T-helper 1 cell treated with Interleukin-12 subunit alpha and Interleukin-12 subunit beta and Interleukin-4 antibody, amounts not matched to agents 30 ng/mL and 1 ng/mL, for 36 hours (primary cell): ENCODE measurements around the gene KRT78. TPM values are rescaled to one million over a fixed set of nuclear protein-coding genes. Genes with fewer than 3 reads are reported as not detected.

ENCODE experiments used
- intact Hi-C: fragments of 100-400 bp; cut with micrococcal nuclease; formaldehyde crosslinking; loops from one replicate; pipeline ENCODE4 v1.15.1; 2024
- total RNA-seq: library from RNA; stranded (reverse); gene quantifications from 2 replicates; pipeline ENCODE4 v1.2.3, GENCODE V29; 2022

Gene KRT78
- total RNA-seq, 1 donor from 2014 or later, result not detected

DNA sequence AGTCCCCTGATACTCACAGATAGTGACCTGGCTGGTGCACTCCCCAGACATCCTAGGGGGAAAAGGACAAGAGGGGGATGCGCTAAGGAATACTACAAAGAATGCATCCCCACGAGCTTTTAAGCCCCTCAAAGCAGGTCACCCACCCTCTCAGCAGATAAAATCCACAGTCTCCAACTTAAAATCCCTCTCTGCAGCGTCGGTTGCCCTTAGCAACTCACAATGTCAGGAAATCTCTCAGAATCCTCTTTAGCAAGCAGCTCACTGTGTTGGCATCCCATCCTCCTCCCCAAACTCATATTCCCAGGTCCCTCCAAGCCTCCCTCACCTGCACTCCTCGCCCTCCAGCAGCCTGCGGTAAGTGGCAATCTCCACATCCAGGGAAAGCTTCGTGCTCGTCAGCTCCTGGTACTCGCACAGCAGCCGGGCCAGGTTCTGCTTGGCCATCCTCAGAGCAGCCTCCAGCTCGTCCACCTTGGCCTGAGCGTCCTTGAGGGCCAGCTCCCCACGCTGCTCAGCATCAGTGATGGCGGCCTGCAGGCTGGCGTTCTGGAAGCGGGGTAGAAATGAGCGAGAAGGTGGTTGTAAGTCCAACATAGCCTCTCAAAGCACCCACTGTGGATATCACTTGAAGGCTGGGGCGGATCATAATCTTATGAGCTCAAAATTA, 9.2 kb downstream of the KRT78 start:
- intact Hi-C loops, result no loop called here

- intact Hi-C loops, result no loop called here
These were observed 10.0 kb downstream of the KRT78 start for GRCh38 chr12:52838609-52839435.

DNA sequence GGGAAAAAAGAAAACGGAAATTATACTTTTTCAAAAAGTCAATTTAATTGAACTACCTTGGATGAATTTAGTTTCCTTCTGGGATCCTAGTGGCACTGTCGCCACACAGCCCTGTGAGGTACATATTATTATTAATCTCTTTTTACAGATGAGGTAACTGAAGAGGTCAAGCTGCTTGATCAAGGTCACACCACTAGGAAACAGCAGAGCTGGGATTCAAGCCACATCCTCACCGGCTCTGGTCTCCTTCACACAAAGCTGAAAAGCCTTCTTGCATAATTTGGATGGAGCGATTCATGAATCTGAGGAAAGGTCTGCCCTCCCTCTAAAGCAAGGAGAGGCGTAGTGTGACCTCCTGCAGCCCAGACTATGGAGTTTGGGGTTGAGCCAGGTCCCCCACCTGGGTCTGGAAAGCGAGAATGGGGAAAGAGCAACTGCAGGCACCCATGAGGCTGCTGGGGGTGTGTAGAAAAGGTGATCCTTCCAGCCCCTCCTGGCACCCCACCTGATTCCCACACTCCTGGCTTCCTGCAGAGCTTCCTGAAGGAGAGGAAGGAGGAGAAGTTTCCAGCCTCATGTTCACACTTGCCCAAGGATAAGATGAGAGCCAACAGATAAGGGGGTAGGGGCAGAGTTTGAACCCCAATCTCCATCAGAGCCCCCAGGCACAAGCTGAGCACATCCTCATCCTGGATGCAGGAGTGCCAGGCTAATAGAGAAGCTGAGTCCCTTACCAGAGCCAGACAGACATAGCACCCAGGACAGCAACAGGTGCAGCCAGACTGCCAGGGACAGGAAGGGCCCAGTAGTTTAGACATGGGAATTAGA, 10.8 kb downstream of the KRT78 start:
- intact Hi-C loops, result no loop called here

GRCh38 chr12:52837413-52837741, 11.4 kb downstream of the KRT78 start:
- intact Hi-C loops, result no loop called here

GRCh38 chr12:52836491-52837412, 12.0 kb downstream of the KRT78 start:
- intact Hi-C loops, result no loop called here

- intact Hi-C loops, result no loop called here
These were observed 12.7 kb downstream of the KRT78 start for GRCh38 chr12:52836042-52836466.

DNA sequence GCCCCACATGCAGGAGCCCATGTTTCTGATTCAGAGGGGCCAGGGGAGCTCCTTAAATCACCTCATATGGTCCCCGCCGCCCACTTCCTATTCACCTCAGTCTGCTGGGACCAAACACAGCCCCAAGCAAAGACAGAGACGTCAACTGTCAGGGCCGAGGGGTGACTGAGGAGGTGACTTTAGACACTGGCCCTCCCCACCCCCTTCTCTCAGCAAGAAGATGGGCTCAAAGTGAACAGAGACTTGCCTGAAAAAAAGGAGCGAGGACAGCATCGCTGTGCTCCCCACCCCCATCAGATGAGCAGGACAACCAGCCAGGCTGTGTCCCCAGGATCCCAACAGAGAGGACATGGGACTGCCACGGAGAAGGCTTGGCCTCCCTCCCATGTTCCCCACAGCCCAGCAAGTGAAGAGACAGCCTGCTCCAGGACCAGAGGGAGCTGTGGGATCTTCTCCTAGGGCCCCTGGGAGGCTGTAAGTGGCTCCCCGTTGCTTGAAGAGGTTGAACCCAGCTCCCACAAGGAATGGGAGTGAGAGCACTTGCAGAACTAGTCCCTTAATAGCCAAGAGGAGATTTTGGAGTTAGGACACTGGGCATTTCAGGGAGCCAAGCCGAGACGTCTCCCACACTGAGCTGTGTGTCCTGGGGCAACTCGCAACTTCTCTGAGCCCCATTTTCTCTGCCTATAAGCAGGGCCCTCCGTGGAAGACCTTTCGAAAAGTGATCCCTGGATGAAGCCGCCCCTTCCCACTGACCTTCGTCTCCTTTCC, 13.3 kb downstream of the KRT78 start:
- intact Hi-C loops, result no loop called here

GRCh38 chr12:52834727-52835001, 14.1 kb downstream of the KRT78 start:
- intact Hi-C loops, result no loop called here

DNA sequence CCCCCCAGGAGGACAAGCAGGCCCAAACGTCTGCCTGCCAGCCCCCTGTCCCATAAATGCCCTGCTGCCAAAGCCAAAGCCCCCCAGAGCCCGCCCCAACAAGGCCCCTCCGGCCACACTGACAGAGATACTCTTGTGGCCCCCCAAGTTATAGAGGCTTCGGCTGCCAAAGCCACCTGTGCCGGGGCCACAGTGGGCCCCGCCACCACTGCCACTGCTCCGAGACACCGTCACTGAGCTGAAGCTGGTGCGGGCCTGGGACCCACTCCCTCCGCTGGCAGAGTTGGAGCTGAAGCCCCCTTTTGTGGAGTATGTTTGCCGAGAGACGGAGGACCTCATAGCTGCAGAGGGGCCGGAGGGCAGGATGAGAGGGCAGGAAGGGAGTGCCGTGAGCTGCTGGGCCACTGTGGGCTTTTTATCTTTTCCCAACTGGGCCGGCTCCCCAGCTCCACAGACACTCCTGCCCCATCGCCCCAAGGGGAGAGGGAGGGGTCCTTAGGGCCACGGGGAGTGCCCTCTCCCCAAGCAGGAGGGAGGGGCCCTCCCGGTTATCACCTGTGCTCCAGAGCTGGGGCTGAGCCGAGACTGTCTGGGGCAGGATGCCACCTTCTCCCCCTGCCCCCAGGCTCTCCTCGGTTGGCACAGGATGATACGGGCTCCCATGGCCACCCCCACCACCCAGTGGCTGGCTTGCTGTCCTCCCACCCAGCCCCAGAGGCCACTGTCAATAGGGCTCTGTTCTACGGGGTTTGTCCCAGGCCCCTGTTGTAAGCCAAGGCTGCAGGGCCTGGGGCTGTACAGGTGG, 14.7 kb downstream of the KRT78 start, which contains the start of gene KRT79:
Gene KRT79, minus strand, starts transcription at position 390 of the 805 bp plus-strand sequence. Its CDS starts 51 bp downstream, at position 339.
- intact Hi-C loops, result no loop called here

DNA sequence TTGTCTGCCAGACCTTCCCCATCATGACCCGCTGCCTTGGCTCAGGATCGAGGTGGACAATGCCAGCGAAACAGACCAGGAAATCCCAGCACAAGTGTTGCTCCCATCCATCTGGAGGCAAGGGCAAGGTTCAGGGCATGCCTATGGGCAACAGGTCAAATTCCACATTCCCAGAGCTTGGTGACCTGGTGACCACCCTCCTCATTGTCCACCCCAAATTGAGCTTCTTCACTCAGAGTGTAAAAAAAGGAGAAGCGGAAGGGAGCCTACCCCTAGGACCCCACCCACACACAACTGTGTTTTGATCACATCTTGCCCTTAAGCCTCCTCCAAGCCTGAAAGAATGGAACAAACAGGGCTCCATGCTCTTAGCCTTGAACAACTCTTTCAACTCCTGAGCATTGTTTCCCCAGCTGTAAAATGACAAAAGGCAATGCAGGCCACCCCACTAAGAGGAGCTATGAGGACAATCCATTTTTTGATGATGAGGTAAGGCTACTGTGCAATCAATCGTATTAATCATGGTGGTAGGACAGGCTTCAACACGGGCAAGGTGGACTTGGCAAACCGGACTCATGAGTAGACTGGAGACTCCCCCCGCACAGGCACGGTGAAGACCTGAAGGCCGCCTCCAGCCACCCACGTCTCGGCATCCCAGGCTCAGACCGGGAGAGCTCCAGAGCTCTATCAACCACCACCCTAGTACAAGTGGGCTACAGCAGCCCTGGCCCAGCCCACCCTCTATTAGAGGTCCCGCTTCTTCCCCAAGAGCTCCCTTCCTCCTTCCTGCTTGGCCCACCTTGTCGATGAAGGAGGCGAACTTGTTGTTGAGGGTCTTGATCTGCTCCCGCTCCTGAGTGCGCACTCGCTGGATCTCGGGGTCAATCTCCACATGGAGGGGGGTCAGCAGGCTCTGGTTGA, 15.5 kb downstream of the KRT78 start:
- intact Hi-C loops, result no loop called here

DNA sequence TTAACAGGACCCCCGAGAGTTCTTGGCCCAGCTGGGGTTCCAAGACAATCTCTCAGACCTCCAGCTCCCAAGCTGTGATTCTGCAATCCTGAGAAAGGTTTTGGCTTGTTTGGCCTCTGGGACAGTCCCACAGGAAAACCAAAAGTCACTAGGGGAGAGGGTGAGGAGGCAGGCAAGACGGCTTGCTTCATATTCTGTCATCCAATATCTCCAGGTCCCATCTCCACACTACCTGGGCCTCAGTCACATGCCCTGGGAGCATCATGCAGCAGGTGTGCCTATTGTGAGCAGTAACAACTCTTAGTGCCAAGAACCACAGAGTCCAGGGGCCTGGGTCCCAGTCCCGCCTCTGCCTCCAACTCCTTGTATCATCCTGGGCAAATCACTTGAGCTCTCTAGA, 16.3 kb downstream of the KRT78 start:
- intact Hi-C loops, result no loop called here

DNA sequence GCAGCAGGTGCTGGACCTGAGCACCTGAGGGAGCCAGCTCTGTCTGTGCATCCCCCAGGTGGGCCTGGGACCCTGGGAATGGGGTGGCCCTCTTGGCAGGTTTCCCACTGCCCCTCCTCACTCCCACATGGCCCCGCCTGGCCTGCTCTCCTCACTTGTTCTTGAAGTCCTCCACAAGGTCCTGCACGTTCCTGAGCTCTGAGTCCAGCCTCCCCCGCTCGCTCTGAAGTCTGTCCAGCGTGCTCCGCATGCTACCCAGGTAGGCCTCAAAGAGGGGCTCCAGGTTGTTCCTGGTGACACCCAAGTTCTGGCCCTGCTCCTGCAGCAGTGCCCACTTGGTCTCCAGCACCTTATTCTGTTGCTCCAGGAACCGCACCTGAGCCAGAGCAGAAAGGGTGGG, 17.5 kb downstream of the KRT78 start:
- intact Hi-C loops, result no loop called here

- intact Hi-C loops, result no loop called here
These were observed 18.6 kb downstream of the KRT78 start for GRCh38 chr12:52829986-52830770.

GRCh38 chr12:52828591-52829021, 20.2 kb downstream of the KRT78 start:
- intact Hi-C loops, result no loop called here

GRCh38 chr12:52828156-52828555, 20.6 kb downstream of the KRT78 start:
- intact Hi-C loops, result no loop called here

DNA sequence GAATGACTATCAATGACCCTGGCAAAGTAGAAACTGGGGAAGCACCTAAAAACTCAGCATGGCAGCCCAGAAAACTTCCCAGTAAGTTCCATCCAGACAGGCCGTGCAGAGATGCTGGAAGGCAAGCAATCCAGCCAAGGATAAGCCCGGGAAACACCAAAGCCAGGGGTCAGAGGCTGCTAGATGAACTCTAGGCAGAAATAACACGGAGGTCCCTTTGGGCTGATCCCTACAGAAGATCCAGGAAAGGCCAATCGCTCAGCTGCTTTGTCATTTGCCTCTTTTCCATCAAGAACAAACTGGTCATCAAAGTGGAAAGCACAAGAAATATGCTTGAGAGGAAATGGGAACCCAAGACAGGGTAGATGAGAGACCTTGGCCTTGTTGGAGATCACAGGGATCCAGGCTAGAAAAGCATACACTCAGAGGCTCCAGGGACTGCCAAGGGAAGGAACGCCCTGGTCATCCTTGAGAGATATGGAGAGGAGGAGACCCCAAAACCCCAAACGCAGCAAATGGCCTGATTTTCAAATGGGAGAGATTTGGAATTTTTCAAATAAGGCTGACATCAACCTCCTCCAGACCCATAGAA, 21.2 kb downstream of the KRT78 start:
- intact Hi-C loops, result no loop called here
